Astrocyte (in vitro differentiated cells and primary cell): Measurements from ENCODE around the gene RAPGEF6. TPM values are rescaled to one million over a fixed set of nuclear protein-coding genes. Genes with fewer than 3 reads are reported as not detected.

Experiments
- DNase-seq: peaks from one replicate; pipeline ENCODE4 v3.0.0-alpha.2; 2010; ENCODE audit warnings: low read depth
- FAIRE-seq: peaks from 2 replicates; lab custom pipeline; 2011; peaks lifted over from hg19 to GRCh38; lab: Jason Lieb, UNC
- H2AFZ ChIP-seq: 2 replicates; pipeline ENCODE4 v1.6.0; 2012; ENCODE audit warnings: low read depth, low read length, inconsistent platforms
- H3K27ac ChIP-seq: 2 replicates; pipeline ENCODE4 v1.5.1; 2011; ENCODE audit warnings: low read depth, low read length, inconsistent platforms
- H3K27me3 ChIP-seq: 2 replicates; pipeline ENCODE4 v1.6.0; 2011; ENCODE audit warnings: low read length, inconsistent platforms; ENCODE audit not compliant: insufficient read depth
- H3K36me3 ChIP-seq: 2 replicates; pipeline ENCODE4 v1.5.1; 2011; ENCODE audit warnings: low read length, inconsistent platforms; ENCODE audit not compliant: insufficient read depth
- H3K4me1 ChIP-seq: 2 replicates; pipeline ENCODE4 v1.5.1; 2011; ENCODE audit warnings: low read length, inconsistent platforms; ENCODE audit not compliant: insufficient read depth
- H3K4me2 ChIP-seq: 2 replicates; pipeline ENCODE4 v1.6.0; 2012; ENCODE audit warnings: low read length, inconsistent platforms
- H3K4me3 ChIP-seq: 2 replicates; pipeline ENCODE4 v1.5.1; 2011; ENCODE audit warnings: low read depth, mild to moderate bottlenecking, low read length, inconsistent platforms; ENCODE audit not compliant: insufficient read depth
- H3K79me2 ChIP-seq: 2 replicates; pipeline ENCODE4 v1.6.0; 2012; ENCODE audit warnings: mild to moderate bottlenecking, low read length, inconsistent platforms; ENCODE audit not compliant: insufficient read depth
- H3K9ac ChIP-seq: 2 replicates; pipeline ENCODE4 v1.6.0; 2012; ENCODE audit warnings: mild to moderate bottlenecking, low read length, inconsistent platforms
- H3K9me3 ChIP-seq: 2 replicates; pipeline ENCODE4 v1.5.1; 2012; ENCODE audit warnings: low read depth, mild to moderate bottlenecking, low read length, inconsistent platforms; ENCODE audit not compliant: insufficient read depth
- H4K20me1 ChIP-seq: 2 replicates; pipeline ENCODE4 v1.6.0; 2012; ENCODE audit warnings: low read length, inconsistent platforms; ENCODE audit not compliant: insufficient read depth
- H3K27ac Mint-ChIP-seq: one replicate; pipeline ENCODE4 v1.8.0; 2021; ENCODE audit warnings: mild to moderate bottlenecking, mixed read lengths; ENCODE audit not compliant: unreplicated experiment
- H3K27me3 Mint-ChIP-seq: one replicate; pipeline ENCODE4 v1.8.0; 2021; ENCODE audit warnings: low read depth, mixed read lengths; ENCODE audit not compliant: unreplicated experiment
- H3K36me3 Mint-ChIP-seq: one replicate; pipeline ENCODE4 v1.8.0; 2021; ENCODE audit warnings: low read depth, mixed read lengths; ENCODE audit not compliant: unreplicated experiment
- H3K4me1 Mint-ChIP-seq: one replicate; pipeline ENCODE4 v1.8.0; 2021; ENCODE audit warnings: low read depth, mixed read lengths; ENCODE audit not compliant: unreplicated experiment
- H3K4me3 Mint-ChIP-seq: one replicate; pipeline ENCODE4 v1.8.0; 2021; ENCODE audit warnings: mild to moderate bottlenecking, moderate library complexity, mixed read lengths; ENCODE audit not compliant: unreplicated experiment
- H3K9me3 Mint-ChIP-seq: one replicate; pipeline ENCODE4 v1.8.0; 2021; ENCODE audit warnings: mild to moderate bottlenecking, mixed read lengths; ENCODE audit not compliant: unreplicated experiment
- CTCF ChIP-seq: IDR thresholded peaks from 2 replicates; pipeline ENCODE4 v1.5.1; 2011; ENCODE audit warnings: low read depth, mild to moderate bottlenecking, inconsistent platforms, low read length, moderate library complexity; ENCODE audit not compliant: insufficient read depth
- EZH2 ChIP-seq: IDR thresholded peaks from 2 replicates; pipeline ENCODE4 v1.6.1; 2012; ENCODE audit warnings: mild to moderate bottlenecking, low read length, inconsistent platforms; ENCODE audit not compliant: insufficient read depth
- total RNA-seq: library from RNA; stranded (reverse); gene quantifications from 2 replicates; pipeline ENCODE4 v1.2.1, GENCODE V29; 2021

Gene RAPGEF6
- total RNA-seq, 1 donor from 2014 or later: 14.9 TPM

DNA sequence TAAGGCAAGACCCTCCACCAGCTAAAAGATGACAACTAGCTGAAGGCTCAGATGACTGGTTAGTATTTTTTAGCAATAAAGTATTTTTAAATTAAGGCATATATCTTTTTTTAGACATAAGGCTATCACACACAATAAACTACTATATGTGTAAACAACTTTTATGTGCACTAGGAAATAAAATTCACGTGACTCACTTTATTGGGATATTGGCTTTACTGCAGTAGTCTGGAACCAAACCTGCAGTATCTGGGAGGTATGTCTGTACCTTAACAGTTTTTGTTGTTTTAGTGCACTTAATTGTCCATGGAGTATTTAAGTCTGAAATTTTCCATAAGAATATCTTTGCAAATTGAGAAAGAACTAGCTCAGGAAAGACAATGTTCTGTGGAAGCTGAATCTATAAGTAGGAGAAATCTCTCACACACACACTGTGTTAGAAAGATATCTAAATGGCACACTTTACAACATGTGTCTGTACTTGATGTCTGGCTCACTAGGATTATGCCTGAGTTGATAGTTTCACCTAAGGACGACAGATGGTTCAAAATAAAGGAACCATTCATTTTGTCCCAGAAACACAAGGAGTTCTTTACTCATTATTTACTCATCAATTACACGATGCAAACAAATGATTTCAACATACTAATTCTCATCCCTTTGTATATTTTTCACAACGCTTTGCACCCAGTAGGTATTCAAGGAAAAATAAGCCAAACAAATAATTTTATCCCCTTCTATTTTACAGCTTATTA is 4.6 kb downstream of the RAPGEF6 start:
- H3K27me3 Mint-ChIP-seq: no peaks in the 10 kb centered on the region
- no peaks in the 10 kb centered on the region for H3K36me3 ChIP-seq
- H3K79me2 ChIP-seq: peaks cover 94% of the 10 kb centered on the region
- H3K4me3 ChIP-seq: no peak overlapping the region
- H2AFZ ChIP-seq: no peak overlapping the region
- H3K9me3 ChIP-seq: no peaks in the 10 kb centered on the region
- no peak for TF ChIP-seq EZH2
- TF ChIP-seq CTCF: no peak
- no peak overlapping the region for H3K9ac ChIP-seq
- no peak overlapping the region for H3K4me2 ChIP-seq
- H3K36me3 Mint-ChIP-seq: peaks cover 5% of the 10 kb centered on the region
- peaks cover 24% of the 10 kb centered on the region for H4K20me1 ChIP-seq
- DNase-seq (no peak), FAIRE-seq (no peak)
- no peak overlapping the region for H3K27ac ChIP-seq
- H3K4me1 ChIP-seq: peaks cover 4% of the 10 kb centered on the region
- peaks cover 18% of the 10 kb centered on the region for H3K4me1 Mint-ChIP-seq
- H3K4me3 Mint-ChIP-seq: no peak overlapping the region
- H3K27me3 ChIP-seq: no peaks in the 10 kb centered on the region
- H3K27ac Mint-ChIP-seq: no peak overlapping the region
- H3K9me3 Mint-ChIP-seq: no peaks in the 10 kb centered on the region

GRCh38 chr5:131628990-131629389 is 6.0 kb downstream of the RAPGEF6 start:
- peak overlapping the region; percentile 0 for H3K27ac ChIP-seq

More at GRCh38 chr5:131628990-131629389, 6.0 kb downstream of the RAPGEF6 start:
- Histone ChIP-seq H3K4me1 (peaks cover 4% of the 10 kb centered on the region), H3K9ac (no peak overlapping the region), H3K79me2 (peaks cover 96% of the 10 kb centered on the region), H3K4me3 (no peak overlapping the region), H3K36me3 (no peaks in the 10 kb centered on the region), H3K4me2 (no peak overlapping the region), H2AFZ (no peak overlapping the region), H3K27me3 (no peaks in the 10 kb centered on the region), H4K20me1 (peaks cover 30% of the 10 kb centered on the region), H3K9me3 (no peaks in the 10 kb centered on the region)
- peaks cover 18% of the 10 kb centered on the region for H3K4me1 Mint-ChIP-seq
- no peaks in the 10 kb centered on the region for H3K9me3 Mint-ChIP-seq
- peak overlapping the region; percentile 84 for H3K27ac Mint-ChIP-seq
- FAIRE-seq: no peak
- H3K36me3 Mint-ChIP-seq: peaks cover 6% of the 10 kb centered on the region
- DNase-seq: peak; percentile 29
- peak overlapping the region; percentile 36 for H3K4me3 Mint-ChIP-seq
- TF ChIP-seq EZH2: no peak
- TF ChIP-seq CTCF: no peak
- no peaks in the 10 kb centered on the region for H3K27me3 Mint-ChIP-seq
